ENCODE measurements around the gene SLC8A3. TPM values are rescaled to one million over a fixed set of nuclear protein-coding genes. Genes with fewer than 3 reads are reported as not detected.

SLC8A3 gene
- total RNA-seq, 1 experiment from 2014 or later = 0.13 TPM

GRCh38 chr14:70069186-70069585 lies 119.6 kb downstream of the SLC8A3 start:
- Histone ChIP-seq H4K91ac (ENCODE audit: insufficient read length, low read depth, low read length) (no peak overlapping the region), H2AFZ (ENCODE audit: low read length) (no peak overlapping the region), H3K79me1 (ENCODE audit: insufficient read depth, low read depth, low read length, poor library complexity, severe bottlenecking) (no peaks in the 10 kb centered on the region), H2AK5ac (ENCODE audit: insufficient read length, low read length) (no peak overlapping the region), H3K56ac (ENCODE audit: insufficient read length, low read depth, low read length) (no peak overlapping the region), H2BK5ac (ENCODE audit: insufficient read length, low read length) (no peak overlapping the region), H2BK15ac (ENCODE audit: low read depth, low read length) (no peak overlapping the region), H3K14ac (ENCODE audit: insufficient read depth, low read length) (no peak overlapping the region), H3K23ac (ENCODE audit: insufficient read length, low read depth, low read length) (no peak overlapping the region), H4K5ac (ENCODE audit: insufficient read length, low read depth, low read length) (no peak overlapping the region), H3K4me1 (ENCODE audit: insufficient read depth, low read length) (no peaks in the 10 kb centered on the region), H3K27me3 (ENCODE audit: insufficient read depth, low read length) (no peaks in the 10 kb centered on the region), H3K23me2 (ENCODE audit: insufficient read length, low read depth, low read length, poor library complexity, severe bottlenecking) (no peaks in the 10 kb centered on the region), H4K20me1 (ENCODE audit: control insufficient read depth, insufficient read depth, insufficient read length) (no peaks in the 10 kb centered on the region), H3T11ph (ENCODE audit: low read length) (no peak overlapping the region), H3K79me2 (ENCODE audit: insufficient read depth, low read length) (no peaks in the 10 kb centered on the region), H2BK20ac (ENCODE audit: low read depth, low read length, poor library complexity, severe bottlenecking) (no peak overlapping the region), H3K27ac (ENCODE audit: insufficient read length, low read depth, low read length) (no peak overlapping the region), H3K4ac (ENCODE audit: low read depth, low read length) (no peak overlapping the region), H3K9ac (ENCODE audit: extremely low read depth, insufficient read length, low read length) (no peak overlapping the region), H4K8ac (replicated peaks; ENCODE audit: insufficient read length, low read depth, low read length) (no peak overlapping the region), H2BK120ac (ENCODE audit: low read depth, low read length, poor library complexity, severe bottlenecking) (no peak overlapping the region), H3K18ac (ENCODE audit: insufficient read length, low read depth, low read length) (no peak overlapping the region), H3K9me3 (ENCODE audit: control insufficient read depth, low read depth, low read length) (no peaks in the 10 kb centered on the region), H2BK12ac (ENCODE audit: insufficient read length, low read depth, low read length) (no peak overlapping the region), H3K4me2 (ENCODE audit: insufficient read depth, insufficient read length, low read length) (no peak overlapping the region)
- no peak for DNase-seq
- Mint-ChIP-seq H3K27ac (no peak overlapping the region), H3K36me3 (ENCODE audit: insufficient read depth in 1 of 3, low read depth in 3 of 3) (no peaks in the 10 kb centered on the region), H3K27me3 (ENCODE audit: low read depth) (peaks cover 9% of the 10 kb centered on the region), H3K4me1 (no peaks in the 10 kb centered on the region), H3K4me3 (no peak overlapping the region), H3K9me3 (no peaks in the 10 kb centered on the region)
- WGBS (ENCODE audit: extremely low coverage, insufficient read length, low lambda C conversion rate) = no CpG with 5 or more reads among the region's 5 CpGs
- no peak for TF ChIP-seq CTCF (conservative IDR thresholded peaks at IDR 0.05)

All from H9 (cell line).